WTC11 (cell line): Measurements from ENCODE around the gene RPS3.

ENCODE experiments used
- ARID4B ChIP-seq: sonication (generic); formaldehyde crosslinking; IDR thresholded peaks from 2 replicates; pipeline ENCODE4 v1.8.0; 2023; ENCODE audit warnings: missing genetic modification reagents, mild to moderate bottlenecking, borderline replicate concordance
- ATF1 ChIP-seq: sonication (generic); formaldehyde crosslinking; IDR thresholded peaks from 2 replicates; pipeline ENCODE4 v1.8.1; 2023; ENCODE audit warnings: mild to moderate bottlenecking, moderate library complexity, missing genetic modification reagents
- ATF3 ChIP-seq: sonication (generic); formaldehyde crosslinking; conservative IDR thresholded peaks from 2 replicates; pipeline ENCODE4 v1.8.1; 2022; ENCODE audit warnings: mild to moderate bottlenecking, missing genetic modification reagents
- CBFB ChIP-seq: sonication (generic); formaldehyde crosslinking; IDR thresholded peaks from 2 replicates; pipeline ENCODE4 v1.8.1; 2022; ENCODE audit warnings: mild to moderate bottlenecking, low read depth, missing genetic modification reagents
- CTCF ChIP-seq: fragments of 200-600 bp; IDR thresholded peaks from 2 replicates; pipeline ENCODE4 v1.8.0; 2022; ENCODE audit warnings: antibody characterized with exemption
- EMX1 ChIP-seq: fragments of 250-450 bp; sonication (Bioruptor Pico); IDR thresholded peaks from 2 replicates; pipeline ENCODE4 v1.8.0; 2021; ENCODE audit warnings: mild to moderate bottlenecking
- IRF2 ChIP-seq: sonication (generic); formaldehyde crosslinking; IDR thresholded peaks from 2 replicates; pipeline ENCODE4 v1.8.0; 2022; ENCODE audit warnings: low read depth, missing genetic modification reagents, borderline replicate concordance
- JUN ChIP-seq: sonication (generic); formaldehyde crosslinking; IDR thresholded peaks from 2 replicates; pipeline ENCODE4 v1.8.0; 2023; ENCODE audit warnings: mild to moderate bottlenecking, missing genetic modification reagents
- NFE2L1 ChIP-seq: sonication (generic); formaldehyde crosslinking; IDR thresholded peaks from 2 replicates; pipeline ENCODE4 v1.8.1; 2023; ENCODE audit warnings: missing genetic modification reagents
- USF1 ChIP-seq: sonication (generic); formaldehyde crosslinking; IDR thresholded peaks from 2 replicates; pipeline ENCODE4 v1.8.0; 2022; ENCODE audit warnings: mild to moderate bottlenecking, missing genetic modification reagents
- USF2 ChIP-seq: sonication (generic); formaldehyde crosslinking; IDR thresholded peaks from 2 replicates; pipeline ENCODE4 v1.8.1; 2023; ENCODE audit warnings: mild to moderate bottlenecking, missing genetic modification reagents, moderate library complexity
- ZNF121 ChIP-seq: sonication (generic); formaldehyde crosslinking; IDR thresholded peaks from 2 replicates; pipeline ENCODE4 v1.8.0; 2023; ENCODE audit warnings: missing genetic modification reagents
- ZNF219 ChIP-seq: sonication (generic); formaldehyde crosslinking; IDR thresholded peaks from 2 replicates; pipeline ENCODE4 v1.8.0; 2023; ENCODE audit warnings: missing genetic modification reagents, mild to moderate bottlenecking, borderline replicate concordance

GRCh38 chr11:75355051-75355450 is 44.3 kb upstream of the RPS3 start:
- no peak for TF ChIP-seq ATF3
- no peak for TF ChIP-seq CTCF
- TF ChIP-seq ATF1: no peak
- no peak for TF ChIP-seq CBFB (CRISPR knock-in tag)
- no peak for TF ChIP-seq ARID4B (CRISPR knock-in tag)
- no peak for TF ChIP-seq NFE2L1 (CRISPR knock-in tag)
- TF ChIP-seq JUN (CRISPR knock-in tag): no peak
- TF ChIP-seq ZNF219 (CRISPR knock-in tag): no peak
- TF ChIP-seq USF1 (CRISPR knock-in tag): no peak
- no peak for TF ChIP-seq EMX1 (CRISPR knock-in tag)
- no peak for TF ChIP-seq ZNF121 (CRISPR knock-in tag)
- TF ChIP-seq USF2 (CRISPR knock-in tag): no peak
- no peak for TF ChIP-seq IRF2 (CRISPR knock-in tag)
